ENCODE measurements around the gene EFHC1.
A peak's percentile ranks its signal among the peaks of the same experiment; 100 is the strongest.

EFHC1 gene

DNA sequence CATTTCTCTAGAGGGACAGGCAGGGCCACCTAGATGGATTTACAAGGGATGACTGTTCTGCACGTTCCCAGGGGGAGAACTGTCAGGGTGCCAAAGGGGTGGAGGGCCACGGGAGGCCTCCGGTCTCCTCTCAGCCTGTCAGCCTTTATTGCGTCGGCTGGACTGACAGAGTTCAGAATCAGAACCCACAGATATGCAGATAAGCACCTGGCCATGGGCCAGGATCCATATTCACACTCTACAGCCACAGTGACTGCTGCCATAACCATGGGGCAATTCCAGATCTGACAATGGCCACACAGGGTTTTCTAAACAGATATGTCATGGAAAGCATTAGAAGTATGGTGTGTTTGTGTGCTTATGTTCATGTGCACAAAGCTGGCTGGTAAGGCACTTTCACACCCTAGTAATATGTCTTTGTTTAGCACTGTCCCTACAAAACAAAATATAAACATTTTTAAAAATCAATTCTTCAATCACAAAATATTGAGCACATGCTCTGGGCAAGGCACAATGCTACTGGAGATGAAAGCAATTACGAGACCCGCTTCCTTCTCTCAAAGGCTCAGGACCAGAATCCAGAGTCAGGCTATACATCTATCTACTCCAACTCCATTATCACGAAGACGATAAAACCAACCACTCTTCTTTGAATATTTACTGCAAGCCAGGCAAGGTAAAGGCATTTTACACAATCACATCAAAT, 127.7 kb downstream of the EFHC1 start:
- TF ChIP-seq BACH2 (CRISPR knock-in tag; IDR thresholded peaks at IDR 0.05; ENCODE audit: borderline replicate concordance) = no peak
- no peak for TF ChIP-seq CSDC2 (CRISPR knock-in tag; IDR thresholded peaks at IDR 0.05)
- no peak for TF ChIP-seq ARNTL (CRISPR knock-in tag; IDR thresholded peaks at IDR 0.05; ENCODE audit: borderline replicate concordance, low read depth)
- TF ChIP-seq, protein P1, sequence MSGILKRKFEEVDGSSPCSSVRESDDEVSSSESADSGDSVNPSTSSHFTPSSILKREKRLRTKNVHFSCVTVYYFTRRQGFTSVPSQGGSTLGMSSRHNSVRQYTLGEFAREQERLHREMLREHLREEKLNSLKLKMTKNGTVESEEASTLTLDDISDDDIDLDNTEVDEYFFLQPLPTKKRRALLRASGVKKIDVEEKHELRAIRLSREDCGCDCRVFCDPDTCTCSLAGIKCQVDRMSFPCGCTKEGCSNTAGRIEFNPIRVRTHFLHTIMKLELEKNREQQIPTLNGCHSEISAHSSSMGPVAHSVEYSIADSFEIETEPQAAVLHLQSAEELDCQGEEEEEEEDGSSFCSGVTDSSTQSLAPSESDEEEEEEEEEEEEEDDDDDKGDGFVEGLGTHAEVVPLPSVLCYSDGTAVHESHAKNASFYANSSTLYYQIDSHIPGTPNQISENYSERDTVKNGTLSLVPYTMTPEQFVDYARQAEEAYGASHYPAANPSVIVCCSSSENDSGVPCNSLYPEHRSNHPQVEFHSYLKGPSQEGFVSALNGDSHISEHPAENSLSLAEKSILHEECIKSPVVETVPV (CRISPR knock-in tag; IDR thresholded peaks at IDR 0.05) = no peak
- no peak for TF ChIP-seq GLIS3 (CRISPR knock-in tag; IDR thresholded peaks at IDR 0.05)
- TF ChIP-seq ZNF565 (CRISPR knock-in tag; conservative IDR thresholded peaks at IDR 0.05; ENCODE audit: low read depth) = no peak
- TF ChIP-seq, protein P2, sequence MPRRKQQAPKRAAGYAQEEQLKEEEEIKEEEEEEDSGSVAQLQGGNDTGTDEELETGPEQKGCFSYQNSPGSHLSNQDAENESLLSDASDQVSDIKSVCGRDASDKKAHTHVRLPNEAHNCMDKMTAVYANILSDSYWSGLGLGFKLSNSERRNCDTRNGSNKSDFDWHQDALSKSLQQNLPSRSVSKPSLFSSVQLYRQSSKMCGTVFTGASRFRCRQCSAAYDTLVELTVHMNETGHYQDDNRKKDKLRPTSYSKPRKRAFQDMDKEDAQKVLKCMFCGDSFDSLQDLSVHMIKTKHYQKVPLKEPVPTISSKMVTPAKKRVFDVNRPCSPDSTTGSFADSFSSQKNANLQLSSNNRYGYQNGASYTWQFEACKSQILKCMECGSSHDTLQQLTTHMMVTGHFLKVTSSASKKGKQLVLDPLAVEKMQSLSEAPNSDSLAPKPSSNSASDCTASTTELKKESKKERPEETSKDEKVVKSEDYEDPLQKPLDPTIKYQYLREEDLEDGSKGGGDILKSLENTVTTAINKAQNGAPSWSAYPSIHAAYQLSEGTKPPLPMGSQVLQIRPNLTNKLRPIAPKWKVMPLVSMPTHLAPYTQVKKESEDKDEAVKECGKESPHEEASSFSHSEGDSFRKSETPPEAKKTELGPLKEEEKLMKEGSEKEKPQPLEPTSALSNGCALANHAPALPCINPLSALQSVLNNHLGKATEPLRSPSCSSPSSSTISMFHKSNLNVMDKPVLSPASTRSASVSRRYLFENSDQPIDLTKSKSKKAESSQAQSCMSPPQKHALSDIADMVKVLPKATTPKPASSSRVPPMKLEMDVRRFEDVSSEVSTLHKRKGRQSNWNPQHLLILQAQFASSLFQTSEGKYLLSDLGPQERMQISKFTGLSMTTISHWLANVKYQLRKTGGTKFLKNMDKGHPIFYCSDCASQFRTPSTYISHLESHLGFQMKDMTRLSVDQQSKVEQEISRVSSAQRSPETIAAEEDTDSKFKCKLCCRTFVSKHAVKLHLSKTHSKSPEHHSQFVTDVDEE (CRISPR knock-in tag; IDR thresholded peaks at IDR 0.05) = no peak; the same call in 1 of the 2 replicates
- no peak for TF ChIP-seq ISL1 (CRISPR knock-in tag; IDR thresholded peaks at IDR 0.05)
- no peak for TF ChIP-seq RARB (CRISPR knock-in tag; IDR thresholded peaks at IDR 0.05)
- no peak for TF ChIP-seq ZNF8 (CRISPR knock-in tag; IDR thresholded peaks at IDR 0.05)
- TF ChIP-seq, protein P3, sequence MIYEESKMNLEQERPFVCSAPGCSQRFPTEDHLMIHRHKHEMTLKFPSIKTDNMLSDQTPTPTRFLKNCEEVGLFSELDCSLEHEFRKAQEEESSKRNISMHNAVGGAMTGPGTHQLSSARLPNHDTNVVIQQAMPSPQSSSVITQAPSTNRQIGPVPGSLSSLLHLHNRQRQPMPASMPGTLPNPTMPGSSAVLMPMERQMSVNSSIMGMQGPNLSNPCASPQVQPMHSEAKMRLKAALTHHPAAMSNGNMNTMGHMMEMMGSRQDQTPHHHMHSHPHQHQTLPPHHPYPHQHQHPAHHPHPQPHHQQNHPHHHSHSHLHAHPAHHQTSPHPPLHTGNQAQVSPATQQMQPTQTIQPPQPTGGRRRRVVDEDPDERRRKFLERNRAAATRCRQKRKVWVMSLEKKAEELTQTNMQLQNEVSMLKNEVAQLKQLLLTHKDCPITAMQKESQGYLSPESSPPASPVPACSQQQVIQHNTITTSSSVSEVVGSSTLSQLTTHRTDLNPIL (CRISPR knock-in tag; IDR thresholded peaks at IDR 0.05; ENCODE audit: low read depth) = no peak
- peak; percentile 2; the same call in 1 of the 3 replicates for ATAC-seq

DNA sequence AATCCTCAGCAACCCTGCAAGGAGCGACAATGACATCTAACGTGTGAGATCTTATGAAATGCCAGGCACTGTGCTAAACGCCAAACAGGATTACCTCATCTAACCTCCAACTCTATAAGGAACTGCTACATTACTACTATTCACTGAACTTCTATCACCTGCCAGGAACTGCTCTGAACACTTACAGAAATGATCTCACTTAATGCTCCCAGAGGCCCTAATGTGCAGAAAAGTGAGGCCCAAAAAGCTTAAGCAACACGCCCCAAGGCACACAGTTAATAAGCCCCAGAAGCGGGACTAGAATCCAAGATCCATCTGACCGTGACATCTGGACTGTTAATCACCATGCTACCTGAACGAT, 128.2 kb downstream of the EFHC1 start:
- no peak for ATAC-seq
- TF ChIP-seq, protein P4, sequence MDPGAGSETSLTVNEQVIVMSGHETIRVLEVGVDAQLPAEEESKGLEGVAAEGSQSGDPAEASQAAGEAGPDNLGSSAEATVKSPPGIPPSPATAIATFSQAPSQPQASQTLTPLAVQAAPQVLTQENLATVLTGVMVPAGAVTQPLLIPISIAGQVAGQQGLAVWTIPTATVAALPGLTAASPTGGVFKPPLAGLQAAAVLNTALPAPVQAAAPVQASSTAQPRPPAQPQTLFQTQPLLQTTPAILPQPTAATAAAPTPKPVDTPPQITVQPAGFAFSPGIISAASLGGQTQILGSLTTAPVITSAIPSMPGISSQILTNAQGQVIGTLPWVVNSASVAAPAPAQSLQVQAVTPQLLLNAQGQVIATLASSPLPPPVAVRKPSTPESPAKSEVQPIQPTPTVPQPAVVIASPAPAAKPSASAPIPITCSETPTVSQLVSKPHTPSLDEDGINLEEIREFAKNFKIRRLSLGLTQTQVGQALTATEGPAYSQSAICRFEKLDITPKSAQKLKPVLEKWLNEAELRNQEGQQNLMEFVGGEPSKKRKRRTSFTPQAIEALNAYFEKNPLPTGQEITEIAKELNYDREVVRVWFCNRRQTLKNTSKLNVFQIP (CRISPR knock-in tag; IDR thresholded peaks at IDR 0.05; ENCODE audit: borderline replicate concordance, low read depth) = no peak
- TF ChIP-seq, protein P2 (CRISPR knock-in tag; IDR thresholded peaks at IDR 0.05) = no peak
- TF ChIP-seq ZNF565 (CRISPR knock-in tag; conservative IDR thresholded peaks at IDR 0.05; ENCODE audit: low read depth) = no peak
- TF ChIP-seq ZNF70 (CRISPR knock-in tag; IDR thresholded peaks at IDR 0.05) = no peak
- no peak for TF ChIP-seq CSDC2 (CRISPR knock-in tag; IDR thresholded peaks at IDR 0.05)
- no peak for TF ChIP-seq TOX (CRISPR knock-in tag; IDR thresholded peaks at IDR 0.05; ENCODE audit: borderline replicate concordance)
- no peak for TF ChIP-seq SNAI2 (CRISPR knock-in tag; IDR thresholded peaks at IDR 0.05)

DNA sequence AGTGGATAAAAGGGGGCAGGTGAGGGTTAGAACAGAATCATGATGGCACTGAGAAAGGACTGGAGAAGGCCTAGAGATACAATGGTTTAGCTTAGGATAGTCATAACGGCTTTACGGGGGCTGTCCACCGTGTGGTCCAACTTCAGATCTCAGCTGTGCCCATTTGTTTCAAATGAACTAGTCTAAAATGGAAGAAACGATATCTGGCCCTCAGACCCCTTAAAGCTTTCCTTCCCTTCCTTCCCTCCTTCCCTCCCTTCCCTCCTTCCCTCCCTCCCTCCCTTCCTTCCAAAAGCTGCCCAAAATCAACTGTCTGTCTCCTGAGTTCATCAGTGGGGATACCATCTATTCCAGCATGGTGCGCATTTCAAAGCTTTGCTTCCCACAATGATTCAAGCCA, 128.9 kb downstream of the EFHC1 start:
- ATAC-seq = no peak
- no peak for TF ChIP-seq ARNTL (CRISPR knock-in tag; IDR thresholded peaks at IDR 0.05; ENCODE audit: borderline replicate concordance, low read depth)
- TF ChIP-seq TOX (CRISPR knock-in tag; IDR thresholded peaks at IDR 0.05; ENCODE audit: borderline replicate concordance) = no peak
- TF ChIP-seq, protein P4 (CRISPR knock-in tag; IDR thresholded peaks at IDR 0.05; ENCODE audit: borderline replicate concordance, low read depth) = no peak
- no peak for TF ChIP-seq ZFP3 (CRISPR knock-in tag; IDR thresholded peaks at IDR 0.05)
- TF ChIP-seq, protein P2 (CRISPR knock-in tag; IDR thresholded peaks at IDR 0.05) = no peak
- TF ChIP-seq PPARA (CRISPR knock-in tag; IDR thresholded peaks at IDR 0.05; ENCODE audit: borderline replicate concordance) = no peak
- no peak for TF ChIP-seq TCF4 (CRISPR knock-in tag; IDR thresholded peaks at IDR 0.05; ENCODE audit: borderline replicate concordance)
- TF ChIP-seq, protein P1 (CRISPR knock-in tag; IDR thresholded peaks at IDR 0.05) = no peak
